Gastrocnemius medialis (tissue), 4 donors: ENCODE data around the gene C12orf43.

Experiments used
- CTCF ChIP-seq, 5 experiments: fragments of 450-650 bp in 3 of 5; fragments of 200-600 bp in 2 of 5; sonication (generic) in 2 of 5; IDR thresholded peaks in 4 of 5; conservative IDR thresholded peaks in 1 of 5; 1 replicate in 4 of 5; 2 replicates in 1 of 5; pipeline ENCODE4 v1.5.1; 2016 to 2019; ENCODE audit warnings: antibody characterized with exemption in 5 of 5, mild to moderate bottlenecking in 3 of 5, moderate library complexity in 3 of 5
- POLR2A ChIP-seq, 2 donors: fragments of 450-650 bp; IDR thresholded peaks; one replicate each; pipeline ENCODE4 v1.6.1; 2017; ENCODE audit warnings: antibody characterized with exemption in 2 of 2, mild to moderate bottlenecking in 2 of 2, moderate library complexity in 2 of 2

- TF ChIP-seq CTCF (IDR thresholded peaks at IDR 0.05 in 4 of 5, conservative IDR thresholded peaks at IDR 0.05 in 1 of 5): no peak
- no peak for TF ChIP-seq POLR2A (IDR thresholded peaks at IDR 0.05)
Observed at GRCh38 chr12:121026274-121027045, 10.2 kb upstream of the C12orf43 start.
